IPS DF 4.7 (cell line): ENCODE data around the gene ABHD5.

Source experiments
- DNase-seq: peaks from one replicate; pipeline ENCODE4 v3.0.0-alpha.2; 2013; ENCODE audit warnings: low spot score; ENCODE audit errors: extremely low read depth

ABHD5 gene

DNA sequence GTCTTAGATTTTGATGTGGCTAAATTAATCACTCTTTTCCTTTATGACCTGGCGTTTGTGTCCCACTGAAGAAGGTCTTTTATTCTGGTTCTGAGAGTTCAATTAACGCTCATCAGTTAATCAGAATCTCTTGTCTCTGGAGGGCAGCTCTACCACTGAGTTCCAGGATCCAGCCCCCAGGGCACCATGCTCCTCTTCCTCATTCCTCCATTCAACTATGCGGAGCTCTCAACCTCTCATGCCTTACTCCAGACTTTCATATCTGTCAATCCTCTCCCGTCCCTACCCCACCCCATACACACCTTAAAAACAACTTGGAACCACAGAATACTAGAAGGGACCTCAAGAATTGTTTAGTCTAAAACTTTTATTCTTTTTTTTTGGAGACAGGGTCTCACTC, 4.8 kb upstream of the ABHD5 start:
- no peak for DNase-seq

- no peak for DNase-seq
Observed at GRCh38 chr3:43686333-43686699, 4.4 kb upstream of the ABHD5 start.

DNA sequence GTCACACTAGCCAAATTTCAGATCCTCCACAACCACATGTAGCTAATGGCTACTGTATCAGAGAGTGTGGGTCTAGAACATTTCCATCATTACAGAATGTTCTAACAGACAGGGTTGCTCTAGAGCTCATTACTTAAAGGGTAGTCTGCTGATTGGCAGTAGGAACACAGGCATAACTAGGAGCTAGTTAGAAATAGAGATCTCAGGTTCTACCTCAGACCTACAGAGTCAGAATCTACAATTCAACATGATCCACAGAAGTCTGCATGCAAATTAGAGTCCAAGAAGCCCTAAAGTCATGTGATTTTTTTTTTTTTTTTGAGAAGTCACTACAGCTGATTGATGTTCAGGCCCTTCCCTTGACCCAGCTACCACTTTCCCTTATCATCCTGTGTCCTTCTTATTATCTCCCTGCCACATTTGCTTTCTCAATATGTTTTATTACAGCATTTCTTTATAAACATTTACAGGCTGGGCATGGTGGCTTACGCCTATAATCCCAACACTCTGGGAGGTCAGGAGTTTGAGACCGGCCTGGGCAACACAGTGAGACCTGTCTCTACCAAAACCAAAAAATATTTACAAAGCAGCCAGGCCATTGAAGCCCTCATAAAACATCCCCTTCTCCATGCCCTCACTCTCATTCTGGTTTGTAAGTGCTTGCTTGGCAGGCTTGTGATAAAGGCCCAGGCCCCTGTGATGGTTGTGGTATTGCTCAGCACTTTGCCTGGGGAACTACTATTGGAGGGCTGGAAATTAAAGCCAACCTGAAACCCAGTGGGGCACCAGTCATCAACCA, 3.8 kb upstream of the ABHD5 start:
- no peak for DNase-seq

- DNase-seq = no peak
Observed at GRCh38 chr3:43687499-43687811, 3.3 kb upstream of the ABHD5 start.

- DNase-seq = no peak
Observed at GRCh38 chr3:43688245-43688650, 2.5 kb upstream of the ABHD5 start.

GRCh38 chr3:43689166-43689565, 1.6 kb upstream of the ABHD5 start:
- DNase-seq = no peak

DNA sequence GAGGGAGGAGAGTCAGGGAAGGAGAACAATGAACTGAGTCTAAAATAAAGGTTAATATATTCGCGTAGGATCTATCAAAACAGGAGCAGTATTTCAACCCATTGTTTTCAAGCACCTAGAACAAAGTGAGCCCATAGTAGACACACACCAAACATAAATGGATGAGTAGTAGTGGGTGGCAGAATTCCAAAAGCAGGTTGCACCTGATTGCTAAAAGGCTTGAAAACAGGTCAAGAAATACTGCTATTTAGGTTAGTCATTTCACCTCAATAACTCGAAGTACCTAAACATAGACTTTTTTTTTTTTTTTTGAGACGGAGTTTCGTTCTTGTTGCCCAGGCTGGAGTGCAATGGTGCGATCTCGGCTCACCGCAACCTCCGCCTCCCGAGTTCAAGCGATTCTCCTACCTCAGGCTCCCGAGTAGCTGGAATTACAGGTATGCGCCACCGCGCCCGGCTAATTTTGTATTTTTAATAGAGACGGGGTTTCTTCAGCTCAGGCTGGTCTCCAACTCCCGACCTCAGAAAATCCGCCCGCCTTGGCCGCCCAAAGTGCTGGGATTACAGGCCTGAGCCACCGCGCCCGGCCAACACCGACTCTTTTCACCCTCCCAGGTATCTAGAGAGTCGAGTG, 855 bp upstream of the ABHD5 start:
- no peak for DNase-seq

DNA sequence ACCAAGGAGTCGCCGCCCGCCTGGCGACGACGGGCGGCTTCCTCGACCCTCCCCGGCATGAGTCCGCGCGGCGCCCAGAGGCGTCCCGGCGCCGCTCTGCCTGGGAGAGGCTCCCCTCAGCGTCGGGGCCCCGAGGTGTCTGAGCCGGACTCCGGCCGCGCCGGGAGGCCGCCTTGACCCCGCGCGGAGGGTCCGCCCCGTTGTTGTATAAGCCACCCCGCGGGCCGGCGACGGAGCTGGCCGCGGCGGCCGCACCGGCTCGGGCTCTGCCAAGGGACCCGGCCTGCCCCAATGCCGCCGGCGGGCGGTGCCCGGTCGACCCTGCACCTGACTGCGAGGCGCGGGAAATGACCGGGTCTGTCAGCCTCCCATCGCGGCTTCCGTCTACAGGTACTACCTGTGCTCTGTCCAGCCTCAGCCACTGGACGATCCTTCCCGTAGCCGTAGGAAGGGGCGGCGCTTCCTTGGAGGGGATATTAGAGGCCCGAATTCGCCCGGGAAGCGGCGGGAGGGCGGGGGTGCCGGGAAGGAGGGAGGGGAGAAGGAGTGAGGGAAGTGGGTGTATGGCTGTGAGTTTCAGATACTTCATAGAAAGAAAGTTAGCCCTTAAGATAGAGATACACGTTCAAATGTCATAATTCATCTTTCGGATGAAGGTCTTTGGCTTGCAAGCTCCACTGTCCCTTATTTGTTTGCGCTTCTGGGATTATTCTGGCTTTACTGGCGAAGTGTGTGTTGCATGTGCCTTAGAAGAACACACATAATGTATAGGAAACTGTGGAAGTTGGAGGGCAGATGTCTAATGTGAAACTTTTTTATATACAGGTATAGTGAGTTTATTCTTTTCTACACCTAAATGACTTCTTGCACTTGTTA, 620 bp downstream of the ABHD5 start:
- peak; percentile 38 for DNase-seq

DNA sequence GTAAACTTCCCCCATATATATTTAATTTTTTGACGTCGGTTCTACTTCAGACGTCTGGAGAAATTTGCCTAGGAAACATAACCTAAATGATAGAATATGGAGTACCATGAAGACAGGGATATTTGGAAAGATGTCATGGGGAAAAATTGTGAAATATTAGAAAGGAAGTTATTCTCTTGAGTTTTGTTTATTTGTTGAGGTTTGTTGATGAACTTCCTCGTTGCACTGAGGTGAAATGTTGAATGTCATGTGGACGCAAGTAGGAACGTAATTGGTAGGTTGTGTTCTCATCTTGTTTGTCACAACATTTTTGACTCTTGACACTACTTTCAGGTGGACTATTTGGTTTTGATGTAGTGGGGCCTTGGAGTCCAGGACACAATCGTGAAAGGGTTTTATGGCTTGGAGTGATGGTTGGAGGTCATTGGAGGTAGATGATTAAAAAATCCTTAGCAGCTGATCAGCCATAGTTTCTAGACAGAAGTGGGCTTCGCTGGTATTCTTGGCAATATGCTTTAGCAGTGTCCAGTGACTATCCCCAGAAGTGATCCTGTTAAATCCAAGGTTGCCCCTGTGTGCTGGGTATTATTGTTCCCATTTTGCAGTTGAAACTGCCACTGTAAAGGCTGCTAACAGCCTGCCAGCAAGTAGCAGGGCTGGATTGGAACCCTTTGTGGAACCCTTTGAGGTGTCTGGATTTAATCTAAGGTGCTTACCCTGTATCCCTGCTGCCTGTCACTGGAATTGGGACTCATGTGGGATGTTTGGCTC, 1.5 kb downstream of the ABHD5 start:
- DNase-seq = no peak

GRCh38 chr3:43692971-43693370, 2.2 kb downstream of the ABHD5 start:
- DNase-seq = no peak

DNA sequence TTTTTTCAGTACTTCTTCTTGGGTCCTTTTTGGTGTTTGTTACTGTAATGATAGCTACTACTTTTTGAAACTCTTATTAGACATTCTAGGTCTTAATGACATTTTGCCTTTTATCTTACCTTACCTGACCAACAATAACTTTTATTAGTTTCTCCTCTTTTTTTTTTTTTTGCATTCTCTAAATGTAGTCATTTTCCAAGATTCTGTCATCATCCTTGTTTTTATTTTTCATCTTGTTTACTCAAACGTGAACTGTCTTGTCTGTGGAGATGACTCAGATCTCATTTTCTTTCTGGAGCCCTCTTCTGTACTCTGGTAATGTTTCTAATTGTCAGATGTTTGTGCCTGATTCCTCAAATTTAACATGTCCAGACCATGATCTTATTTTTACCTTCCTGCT, 2.9 kb downstream of the ABHD5 start:
- no peak for DNase-seq

DNA sequence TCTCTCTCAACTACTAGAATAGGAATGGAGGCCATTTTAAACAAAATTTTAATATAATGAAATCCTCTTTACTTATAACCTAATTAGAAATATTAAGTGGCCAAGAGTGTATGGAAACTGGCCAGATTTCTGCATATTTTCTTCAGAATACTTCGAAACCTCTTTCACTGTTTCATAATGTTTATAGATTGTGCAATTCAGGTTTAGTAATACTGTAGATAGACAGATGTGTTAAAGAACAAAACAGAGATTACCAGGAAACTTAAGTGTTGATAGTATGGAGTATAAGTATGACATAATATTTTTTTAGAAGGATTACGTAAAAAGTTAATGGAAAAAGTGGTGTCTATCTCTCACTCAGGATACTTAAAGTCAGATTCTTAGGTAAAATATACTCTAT, 4.7 kb downstream of the ABHD5 start:
- no peak for DNase-seq

DNA sequence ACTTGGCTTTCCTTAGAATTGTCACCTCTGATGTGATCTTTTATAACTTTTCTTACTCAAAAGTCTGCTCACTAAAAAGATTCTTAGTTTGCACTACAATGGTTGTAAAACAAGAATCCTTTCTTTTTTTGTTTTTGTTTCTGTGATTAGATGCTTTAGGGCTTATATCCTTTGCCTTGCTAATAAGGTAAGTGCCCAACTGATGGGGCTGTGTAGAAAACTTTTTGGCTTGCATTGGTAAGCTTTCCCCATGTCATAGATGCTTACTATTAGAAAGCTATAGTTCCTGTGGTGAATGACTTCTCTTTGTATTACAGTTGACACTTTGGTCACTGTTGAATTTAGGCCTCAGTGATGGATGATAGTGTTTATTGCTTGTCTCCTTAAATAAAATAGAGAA, 5.1 kb downstream of the ABHD5 start:
- DNase-seq = no peak

GRCh38 chr3:43696441-43696840, 5.7 kb downstream of the ABHD5 start:
- DNase-seq = no peak

DNA sequence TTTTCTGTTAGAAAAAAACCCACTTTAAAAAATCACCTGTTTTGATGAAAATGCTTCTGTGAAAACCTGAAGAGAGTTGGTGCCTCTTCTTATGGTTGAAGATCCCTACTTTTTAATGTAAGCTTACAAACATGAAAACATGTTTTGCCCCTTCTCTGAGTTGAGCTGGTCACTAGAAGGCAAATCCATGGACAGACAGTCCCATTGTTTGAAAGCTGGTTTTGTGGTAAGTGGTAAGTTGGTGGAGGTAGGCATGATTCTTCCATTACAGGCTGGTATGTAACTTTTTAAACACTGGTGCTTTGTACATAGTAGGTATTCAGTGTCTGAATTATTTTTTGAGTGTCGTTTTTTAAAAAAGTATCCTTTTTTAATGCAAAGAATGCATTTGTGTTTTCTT, 6.1 kb downstream of the ABHD5 start:
- DNase-seq = no peak

DNA sequence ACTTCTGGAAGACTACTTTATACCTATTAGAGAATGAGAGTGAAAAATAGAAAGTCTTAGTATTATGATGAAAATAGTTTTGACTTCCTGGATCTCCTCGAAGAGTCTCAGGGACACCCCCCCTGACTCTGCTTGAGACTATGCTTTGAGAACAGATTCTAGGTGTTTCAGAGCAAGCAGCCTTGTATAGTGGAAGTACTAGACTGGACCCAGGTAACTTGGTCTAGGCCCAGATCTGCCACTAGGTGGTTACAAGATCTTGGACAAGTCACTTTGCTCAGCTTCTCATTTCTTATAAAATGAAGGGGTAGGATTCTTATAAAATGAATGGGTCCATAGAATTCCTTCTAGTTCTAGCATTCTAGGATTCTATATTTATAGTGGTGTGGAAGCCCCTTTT, 9.1 kb downstream of the ABHD5 start:
- DNase-seq = peak; percentile 9

DNA sequence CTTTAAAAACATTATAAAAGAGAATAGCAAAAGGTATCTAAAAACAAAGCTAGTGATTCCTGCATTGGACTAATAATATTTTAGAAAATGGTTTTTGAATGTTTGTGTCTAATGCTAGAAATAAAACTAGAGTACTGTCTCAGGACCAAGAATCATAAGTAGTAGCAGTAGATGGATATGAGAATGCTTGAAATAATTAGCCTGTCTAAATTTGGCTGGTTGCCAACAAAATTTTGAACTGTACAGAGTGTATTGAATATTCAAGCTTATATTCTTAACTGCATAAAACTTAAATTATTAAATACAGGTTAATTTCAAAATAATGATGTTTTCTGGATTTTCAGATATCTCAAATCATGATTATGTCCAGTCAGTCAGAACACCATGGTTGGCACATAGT, 14.0 kb downstream of the ABHD5 start:
- DNase-seq = no peak

- no peak for DNase-seq
Observed at GRCh38 chr3:43706342-43706741, 15.6 kb downstream of the ABHD5 start.

DNA sequence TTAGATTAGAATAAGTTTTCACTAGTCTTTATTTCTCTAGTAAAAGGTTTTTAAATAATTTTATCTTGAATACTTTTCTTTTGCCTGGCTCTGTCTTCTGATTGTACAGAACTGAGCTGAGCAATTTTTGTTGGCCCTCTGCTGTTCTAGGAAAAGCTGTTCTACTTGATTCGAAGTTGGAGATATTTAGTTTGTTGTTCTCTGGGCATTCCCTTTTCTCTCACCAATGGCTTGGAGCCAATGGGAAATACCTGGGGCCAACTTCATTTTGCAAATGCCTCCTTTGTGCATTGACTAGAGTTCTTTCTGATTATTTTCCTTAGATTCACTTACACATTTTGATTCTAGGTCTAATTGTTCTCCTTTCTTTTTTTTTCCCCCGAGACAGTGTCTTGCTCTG, 16.5 kb downstream of the ABHD5 start:
- DNase-seq = no peak

DNA sequence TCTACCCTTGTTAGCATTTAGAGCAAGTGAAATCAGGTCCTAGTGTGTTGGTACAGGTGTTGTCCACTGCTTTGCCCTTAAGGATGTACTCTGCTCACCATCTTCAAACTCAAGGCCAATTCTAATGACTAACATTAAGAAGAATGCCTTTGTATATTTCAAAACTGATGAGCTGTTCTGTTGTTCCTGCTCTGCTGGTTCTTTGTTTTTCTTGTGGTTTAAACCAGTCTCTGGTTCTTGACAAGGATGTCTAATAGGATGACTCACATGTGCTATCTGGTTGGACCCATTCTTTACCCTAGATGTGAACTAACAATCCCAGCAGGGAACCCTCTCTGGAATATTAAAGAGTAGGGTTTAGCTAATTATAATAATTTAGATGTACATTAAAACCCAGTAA, 17.3 kb downstream of the ABHD5 start:
- DNase-seq = no peak

- no peak for DNase-seq
Observed at GRCh38 chr3:43709022-43709421, 18.3 kb downstream of the ABHD5 start.

GRCh38 chr3:43710607-43711006, 19.9 kb downstream of the ABHD5 start:
- DNase-seq = no peak
